ENCODE measurements around the gene MOB1A.
"Not testable (repeated sequence)": the region's sequence is repeated elsewhere in the genome, so short reads cannot be mapped to it uniquely, and the experiment has no call there.

Gene MOB1A

DNA sequence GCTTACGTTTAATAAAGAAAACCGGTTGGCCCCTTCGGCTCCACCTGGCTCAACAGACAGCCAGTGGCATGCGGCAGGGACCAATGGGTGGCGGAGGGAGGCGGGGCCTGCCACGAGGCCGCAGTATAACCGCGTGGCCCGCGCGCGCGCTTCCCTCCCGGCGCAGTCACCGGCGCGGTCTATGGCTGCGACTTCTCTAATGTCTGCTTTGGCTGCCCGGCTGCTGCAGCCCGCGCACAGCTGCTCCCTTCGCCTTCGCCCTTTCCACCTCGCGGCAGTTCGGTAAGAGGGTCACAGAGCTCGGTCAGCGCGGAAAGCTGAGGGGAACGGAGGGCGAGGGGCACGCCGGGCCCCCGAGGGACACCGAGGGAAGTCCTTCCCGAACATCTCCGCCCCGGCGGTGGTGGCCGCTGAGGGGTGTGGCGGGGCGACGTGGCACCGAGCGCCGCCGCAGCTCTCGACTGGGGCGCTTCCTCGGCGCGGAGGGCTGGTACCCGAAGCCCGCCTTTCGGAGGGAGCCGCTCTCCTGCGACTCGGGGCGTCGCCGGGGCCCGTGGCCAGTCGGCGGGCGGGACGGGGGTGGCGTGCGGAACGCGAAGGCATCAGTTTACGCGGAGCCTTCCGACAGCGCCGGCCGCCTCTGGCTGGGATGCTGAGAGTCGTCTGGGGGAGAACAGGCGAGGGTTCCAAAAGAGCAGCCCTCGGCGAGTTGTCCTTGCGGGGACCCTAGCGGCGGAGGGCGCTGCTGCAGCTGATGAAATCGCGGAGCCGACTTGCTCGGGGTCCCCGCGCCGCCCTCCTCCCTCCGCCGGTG is 20.0 kb upstream of the MOB1A start, which contains the start of gene MTHFD2:
Gene MTHFD2 (plus strand): TSS at position 155 of the 814 bp plus-strand sequence. CDS start 27 bp downstream, at position 182.
- ATAC-seq, result peak; percentile 90

DNA sequence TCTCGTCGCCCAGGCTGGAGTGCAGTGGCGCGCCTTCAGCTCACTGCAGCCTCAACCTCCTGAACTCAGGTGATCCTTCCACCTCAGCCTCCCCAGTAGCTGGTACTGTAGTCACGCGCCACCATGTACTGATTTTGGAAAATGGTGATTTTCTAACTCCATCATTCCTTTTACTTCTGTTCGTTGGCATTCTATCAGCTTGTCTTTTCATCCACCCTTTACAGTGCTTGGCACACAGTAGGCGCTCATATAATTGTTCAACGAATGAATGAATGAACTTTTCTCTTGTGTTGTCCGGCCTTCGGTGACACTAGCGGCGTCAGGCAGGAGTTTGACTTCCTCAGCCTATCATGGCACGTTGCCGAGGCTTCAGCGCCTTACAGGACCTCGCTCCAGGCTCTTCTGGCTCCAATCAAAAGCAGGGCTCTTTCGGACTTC is 19.4 kb upstream of the MOB1A start:
- no peak for ATAC-seq

DNA sequence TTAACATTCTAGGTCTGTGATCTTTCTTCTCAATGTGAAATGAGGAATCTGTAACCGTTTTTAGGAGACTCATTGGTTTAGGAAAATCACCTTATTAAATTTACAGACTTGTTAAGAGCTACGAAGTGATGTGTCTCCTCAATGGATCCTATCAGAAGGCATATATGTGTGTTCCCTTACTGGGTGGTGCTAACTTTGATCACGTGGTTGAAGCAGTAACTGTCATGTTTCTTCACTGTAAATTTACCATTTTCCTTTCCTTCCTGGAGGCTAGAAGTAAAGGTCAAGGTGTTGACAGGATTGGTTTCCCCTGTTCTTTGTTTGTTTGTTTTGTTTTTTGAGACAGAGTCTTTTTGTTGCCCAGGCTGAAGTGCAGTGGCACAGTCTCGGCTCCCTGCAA is 18.4 kb upstream of the MOB1A start:
- ATAC-seq, result no peak

DNA sequence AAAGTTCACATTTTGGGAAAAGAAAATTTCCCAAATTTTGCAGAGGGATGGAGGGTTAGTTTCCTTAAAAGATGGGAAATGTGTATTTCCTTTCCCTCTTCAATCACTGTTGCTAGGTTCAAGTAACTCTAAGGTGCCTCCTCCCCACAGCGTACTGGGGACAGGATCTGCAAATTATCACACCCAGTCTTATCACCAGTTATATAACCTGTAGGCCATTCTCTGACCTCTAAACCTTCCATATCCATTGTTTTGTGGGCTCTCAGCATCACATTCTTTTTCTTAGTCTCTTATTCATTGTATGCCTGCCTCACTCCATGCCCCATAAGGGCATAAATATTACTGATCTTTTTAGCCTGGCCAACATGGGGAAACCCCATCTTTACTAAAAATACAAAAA is 16.1 kb upstream of the MOB1A start:
- no peak for ATAC-seq

DNA sequence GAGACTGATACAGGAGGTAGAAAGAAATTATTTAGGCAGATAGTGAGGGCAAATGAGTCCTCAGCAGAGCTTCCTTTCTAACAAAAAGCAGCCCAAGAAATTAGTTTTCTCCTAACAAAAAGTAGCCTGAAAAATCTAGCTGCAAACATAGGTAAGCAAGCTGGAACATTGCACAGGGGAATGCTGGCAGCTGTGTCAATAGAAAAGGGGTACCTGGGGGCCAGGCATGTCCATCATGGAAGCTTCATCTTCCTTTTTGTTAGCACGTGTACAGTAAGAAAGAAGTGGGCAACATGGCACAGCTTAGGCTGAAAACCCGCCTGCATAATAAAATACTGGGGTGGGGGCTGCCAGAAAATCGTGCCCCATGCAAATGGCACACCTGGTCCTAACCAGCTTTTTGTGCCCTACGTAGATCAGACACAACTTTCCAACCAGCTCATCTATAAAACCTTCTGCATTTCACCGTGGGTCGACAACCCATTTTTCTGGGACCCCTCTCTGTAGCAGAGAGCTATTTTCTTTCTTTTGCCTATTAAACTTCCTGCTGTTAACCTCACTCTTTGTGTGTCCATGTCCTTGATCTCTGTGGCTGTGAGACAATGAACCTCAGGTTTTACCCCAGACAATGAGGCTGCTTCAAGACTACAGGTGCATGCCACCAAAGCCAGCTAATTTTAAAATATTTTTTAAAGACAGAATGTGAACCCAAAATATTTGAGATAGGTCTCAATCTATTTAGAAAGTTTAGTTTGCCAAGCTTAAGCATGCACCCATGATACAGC is 13.1 kb upstream of the MOB1A start:
- no peak for ATAC-seq

DNA sequence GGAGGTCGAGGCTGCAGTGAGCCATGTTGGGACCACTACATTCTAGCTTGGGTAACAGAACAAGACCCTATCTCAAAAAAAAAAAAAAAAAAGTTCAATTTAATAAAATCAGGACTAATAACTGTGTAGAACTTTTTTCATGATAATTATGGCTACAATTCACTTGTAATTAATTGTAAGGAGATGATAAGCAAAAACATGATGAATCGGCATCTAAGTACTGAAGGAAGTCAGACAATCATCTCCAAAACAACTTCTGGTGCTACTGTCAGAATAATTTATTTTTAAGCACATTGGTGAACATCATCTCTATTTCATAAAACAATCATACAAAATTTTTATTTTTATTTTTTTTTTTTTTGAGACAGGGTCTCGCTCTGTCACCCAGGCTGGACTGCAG is 10.0 kb upstream of the MOB1A start:
- no peak for ATAC-seq

DNA sequence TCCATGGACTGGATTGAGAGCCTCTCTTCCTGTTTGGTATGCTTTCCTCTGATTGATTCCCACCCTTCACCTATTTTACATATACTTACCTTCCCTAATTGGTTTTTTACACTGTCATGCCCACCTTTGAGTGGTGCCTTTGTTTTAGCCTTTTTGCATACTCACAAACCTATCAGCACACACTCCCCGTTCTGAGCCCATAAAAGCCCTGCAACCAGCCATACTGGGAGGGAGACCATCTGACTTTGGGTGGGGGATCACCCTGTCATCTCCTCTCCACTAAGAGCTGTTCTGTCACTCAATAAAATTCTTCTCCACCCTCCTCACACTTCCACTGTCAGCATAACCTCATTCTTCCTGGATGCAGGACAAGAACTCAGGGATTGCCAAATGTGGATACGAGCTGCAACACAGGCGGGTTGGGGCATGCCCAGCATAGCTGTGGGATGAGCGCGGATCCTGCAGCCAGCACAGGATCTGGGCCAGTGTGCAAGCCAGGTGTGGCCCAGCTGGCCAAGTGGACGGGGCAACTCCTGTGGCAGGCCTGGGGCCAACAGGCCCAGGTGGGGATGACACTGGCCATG is 9.4 kb upstream of the MOB1A start:
- ATAC-seq, result no peak

DNA sequence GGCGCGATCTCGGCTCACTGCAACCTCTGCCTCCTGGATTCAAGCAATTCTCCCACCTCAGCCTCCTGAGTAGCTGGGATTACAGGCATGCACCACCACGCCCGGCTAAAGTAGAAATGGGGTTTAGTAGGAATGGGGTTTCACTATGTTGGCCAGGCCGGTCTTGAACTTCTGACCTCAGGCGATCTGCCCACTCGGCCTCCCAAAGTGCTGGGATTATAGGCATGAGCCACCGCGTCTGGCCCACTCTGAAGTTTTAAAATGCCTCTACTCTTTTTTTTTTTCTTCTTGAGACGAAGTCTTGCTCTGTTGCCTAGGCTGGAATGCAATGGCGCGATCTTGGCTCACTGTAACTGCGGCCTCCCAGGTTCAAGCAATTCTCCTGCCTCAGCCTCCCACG is 8.0 kb upstream of the MOB1A start:
- ATAC-seq, result not testable (repeated sequence)

DNA sequence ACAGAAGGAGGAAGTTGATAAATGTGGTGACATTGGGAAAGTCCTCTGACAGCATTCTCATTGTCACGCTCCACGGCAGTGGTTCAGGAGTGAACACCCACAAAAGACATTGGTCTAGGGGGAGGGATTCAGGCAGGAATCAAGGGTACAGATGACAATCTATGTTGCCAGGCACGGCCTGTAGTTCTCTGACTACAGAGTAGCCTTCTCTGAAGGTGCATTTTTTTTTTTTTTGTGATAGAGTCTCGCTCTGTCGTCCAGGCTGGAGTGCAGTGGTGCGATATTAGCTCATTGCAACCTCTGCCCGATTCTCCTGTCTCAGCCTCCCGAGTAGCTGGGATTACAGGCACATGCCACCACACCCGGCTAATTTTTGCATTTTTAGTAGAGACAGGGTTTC is 7.4 kb upstream of the MOB1A start:
- peak; percentile 79 to 83 for ATAC-seq

DNA sequence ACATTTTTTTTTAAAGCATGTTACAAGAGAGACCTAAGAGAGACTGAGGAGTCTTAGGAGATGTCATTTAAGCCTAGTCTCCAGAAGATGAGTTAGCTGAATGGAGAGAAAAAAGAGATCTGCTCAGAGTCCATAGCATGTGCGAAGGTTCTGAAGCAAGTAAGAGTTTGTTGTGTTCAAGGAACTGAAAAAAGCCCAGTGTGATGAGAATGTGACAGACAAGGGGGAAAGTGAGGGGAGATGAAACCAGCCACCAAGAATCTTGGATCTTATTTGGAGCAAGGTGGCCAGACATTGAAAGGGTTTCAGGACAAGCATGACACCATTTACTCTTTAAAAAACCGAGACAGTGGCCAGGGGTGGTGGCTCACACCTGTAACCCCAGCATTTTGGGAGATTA is 5.2 kb upstream of the MOB1A start:
- ATAC-seq, result no peak

DNA sequence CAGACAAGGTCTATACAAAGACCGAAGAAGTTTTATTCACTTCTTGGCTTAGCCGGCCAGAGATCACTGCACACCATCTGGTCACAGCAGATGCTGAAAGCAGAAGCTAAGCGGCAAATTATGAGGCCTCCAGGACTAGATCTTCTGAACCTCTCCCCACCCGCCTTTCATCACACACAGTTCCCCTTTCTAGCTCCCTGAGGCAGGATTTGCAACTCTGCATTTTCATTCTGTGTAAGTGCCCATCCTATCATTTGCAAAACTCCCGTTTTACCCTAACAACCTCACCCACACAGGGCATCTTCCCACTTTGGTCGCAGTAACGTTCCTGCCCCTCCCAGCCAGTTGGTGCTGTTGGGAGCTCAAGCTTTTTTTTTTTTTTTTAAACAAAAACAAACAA is 3.1 kb upstream of the MOB1A start:
- ATAC-seq, result no peak

DNA sequence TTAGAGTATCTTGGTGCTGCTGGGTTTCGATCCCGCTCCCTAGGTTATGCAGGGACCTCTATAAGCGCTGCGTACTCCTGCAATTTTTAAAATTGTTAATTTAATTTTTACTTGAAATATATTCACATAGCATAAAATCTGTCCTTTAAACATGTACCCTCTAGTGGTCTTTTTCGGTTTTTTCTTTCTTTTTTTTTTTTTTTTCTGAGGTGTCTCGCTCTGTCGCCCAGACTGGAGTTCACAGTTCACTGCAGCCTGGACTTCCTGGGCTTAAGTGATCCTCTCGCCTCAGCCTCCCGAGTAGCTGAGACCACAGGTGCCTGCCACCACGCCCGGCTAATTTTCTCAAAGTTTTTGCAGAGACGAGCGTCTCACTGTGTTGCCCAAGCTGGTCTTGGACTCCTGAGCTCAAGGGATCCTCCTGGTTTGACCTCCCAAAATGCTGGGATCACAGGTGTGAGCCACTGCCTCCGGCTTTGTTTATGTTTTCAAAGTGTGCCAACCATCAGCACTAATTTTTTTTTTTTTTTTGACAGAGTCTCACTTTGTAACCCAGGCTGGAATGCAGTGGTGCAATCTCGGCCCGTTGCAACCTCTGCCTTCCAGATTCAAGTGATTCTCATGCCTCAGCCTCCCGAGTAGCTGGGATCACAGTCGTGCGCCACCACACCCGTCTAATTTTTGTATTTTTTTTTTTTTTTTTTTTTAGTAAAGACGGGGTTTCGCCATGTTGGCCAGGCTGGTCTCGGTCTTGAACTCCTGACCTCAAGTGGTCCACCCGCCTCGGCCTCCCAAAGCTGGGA is 585 bp upstream of the MOB1A start:
- ATAC-seq, result peak; percentile 24 to 27

DNA sequence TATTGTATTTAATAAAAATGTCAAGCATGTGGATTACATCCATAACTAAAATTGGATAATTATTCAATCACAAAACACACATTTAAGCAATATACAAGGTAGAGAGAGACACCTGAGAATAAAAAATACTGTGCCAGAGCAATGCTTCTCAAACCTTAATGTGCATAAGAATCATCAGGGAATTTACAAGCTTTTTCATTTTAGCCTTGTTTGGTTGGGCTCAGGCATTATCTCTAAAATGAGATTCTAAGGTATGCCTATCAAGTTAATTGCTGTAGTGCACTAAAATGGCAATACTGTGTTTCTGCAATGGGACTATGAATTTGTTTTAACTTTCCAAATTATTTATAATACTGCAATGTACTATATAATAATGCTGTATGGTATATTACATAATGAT is 983 bp downstream of the MOB1A start:
- no peak for ATAC-seq

DNA sequence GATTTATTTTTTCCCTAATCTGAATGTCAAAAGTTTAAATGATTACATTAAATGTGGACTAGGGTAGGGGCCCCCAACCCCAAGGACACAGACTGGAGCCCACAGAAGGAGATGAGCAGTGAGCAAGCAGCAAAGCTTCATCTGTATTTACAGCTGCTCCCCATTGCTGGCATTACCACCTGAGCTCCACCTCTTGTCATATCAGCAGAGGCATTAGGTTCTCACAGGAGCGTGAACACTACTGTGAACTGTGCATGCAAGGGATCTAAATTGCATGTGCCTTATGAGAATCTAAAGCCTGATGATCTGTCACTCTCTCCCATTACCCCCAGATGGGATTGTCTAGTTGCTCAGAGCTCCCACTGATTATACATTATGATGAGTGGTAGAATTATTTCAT is 3.8 kb downstream of the MOB1A start:
- ATAC-seq, result no peak

DNA sequence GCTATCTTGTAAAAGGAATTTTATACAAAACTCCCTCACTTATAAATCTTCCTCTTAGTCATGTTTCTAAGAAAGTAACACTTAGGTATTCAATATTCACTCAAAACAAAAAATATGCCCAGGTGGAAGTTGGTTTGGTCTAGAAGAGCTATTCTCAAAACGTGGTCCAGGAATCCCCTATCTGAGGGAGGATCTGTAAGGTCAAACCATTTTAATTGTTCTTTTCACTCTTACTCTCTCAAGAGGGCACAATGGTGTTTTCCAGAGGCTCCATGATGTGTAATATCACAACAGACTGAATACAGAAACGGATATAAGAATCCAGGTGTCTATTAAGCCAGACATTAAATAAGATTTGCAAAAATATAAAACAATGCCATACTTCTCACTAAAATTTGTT is 9.9 kb downstream of the MOB1A start:
- peak; percentile 21 to 55 for ATAC-seq

DNA sequence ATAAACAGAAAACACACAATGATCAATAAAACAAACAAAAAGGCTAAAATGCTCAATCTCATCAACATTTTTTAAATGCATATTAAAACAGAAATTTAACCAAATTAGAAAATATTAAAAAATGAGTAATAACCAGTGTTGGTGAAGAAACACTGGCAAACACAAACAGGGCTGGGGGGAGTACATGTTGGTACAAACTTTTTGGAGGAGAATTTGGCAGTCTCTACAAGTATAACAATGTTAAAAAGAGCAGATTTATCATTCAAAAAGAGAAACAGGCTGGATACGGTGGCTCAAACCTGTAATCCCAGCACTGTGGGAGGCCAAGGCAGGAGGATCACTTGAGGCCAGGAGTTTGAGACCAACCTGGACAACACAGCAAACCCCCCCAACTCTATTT is 13.9 kb downstream of the MOB1A start:
- ATAC-seq, result no peak

DNA sequence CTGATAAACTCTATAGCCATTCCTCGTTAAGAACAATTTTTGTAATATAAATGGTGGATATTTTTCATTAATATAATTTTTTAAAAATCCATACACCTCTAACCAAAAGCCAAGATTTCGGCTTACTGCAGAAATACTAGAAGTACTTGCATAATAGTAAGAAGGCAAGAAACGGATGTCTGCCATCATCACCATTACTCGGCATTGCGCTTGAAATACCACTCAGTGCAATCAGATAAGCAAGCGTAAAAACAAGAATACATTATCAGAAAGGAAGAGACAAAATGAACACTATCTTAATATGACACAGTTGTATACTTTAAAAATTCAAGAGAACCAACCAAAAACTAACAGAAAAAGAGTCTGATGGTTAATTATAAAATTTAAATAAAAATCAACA is 15.7 kb downstream of the MOB1A start:
- no peak for ATAC-seq

DNA sequence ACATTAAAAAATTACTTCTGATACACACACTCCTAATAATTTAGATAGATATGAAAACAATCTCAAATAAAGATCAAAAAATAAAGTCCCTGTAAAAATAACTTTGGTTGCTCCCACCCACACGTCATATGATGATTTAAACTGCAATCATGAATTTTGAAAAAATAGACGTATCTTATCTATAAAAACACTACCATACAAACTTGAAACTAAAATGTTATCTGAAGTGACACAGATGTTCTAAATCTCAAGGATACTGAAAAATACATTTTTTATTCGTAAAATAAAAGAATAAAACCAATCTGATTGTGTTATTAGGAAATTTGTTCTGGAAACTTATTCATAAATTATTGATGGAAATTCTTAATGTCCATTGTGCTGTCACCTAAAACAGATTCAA is 22.8 kb downstream of the MOB1A start:
- no peak for ATAC-seq

DNA sequence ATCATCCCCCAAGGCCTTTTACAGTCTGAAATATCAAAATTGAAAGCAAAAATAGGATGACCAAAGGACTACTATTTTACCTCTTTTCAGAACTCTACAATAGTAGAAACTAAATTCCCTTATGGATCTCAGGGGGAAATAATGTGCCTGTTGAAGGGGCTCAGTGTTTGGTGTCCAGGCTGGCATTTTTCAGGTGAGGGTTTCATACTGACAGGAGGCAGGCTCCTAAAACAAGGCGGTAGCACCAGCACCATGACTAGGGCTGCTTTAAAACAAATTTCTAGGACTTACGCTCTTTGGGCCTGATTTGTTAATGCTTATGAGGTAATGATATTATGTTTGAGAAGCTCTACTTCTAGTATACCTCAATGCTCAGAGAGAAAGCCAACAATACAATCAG is 25.7 kb downstream of the MOB1A start:
- ATAC-seq, result no peak

DNA sequence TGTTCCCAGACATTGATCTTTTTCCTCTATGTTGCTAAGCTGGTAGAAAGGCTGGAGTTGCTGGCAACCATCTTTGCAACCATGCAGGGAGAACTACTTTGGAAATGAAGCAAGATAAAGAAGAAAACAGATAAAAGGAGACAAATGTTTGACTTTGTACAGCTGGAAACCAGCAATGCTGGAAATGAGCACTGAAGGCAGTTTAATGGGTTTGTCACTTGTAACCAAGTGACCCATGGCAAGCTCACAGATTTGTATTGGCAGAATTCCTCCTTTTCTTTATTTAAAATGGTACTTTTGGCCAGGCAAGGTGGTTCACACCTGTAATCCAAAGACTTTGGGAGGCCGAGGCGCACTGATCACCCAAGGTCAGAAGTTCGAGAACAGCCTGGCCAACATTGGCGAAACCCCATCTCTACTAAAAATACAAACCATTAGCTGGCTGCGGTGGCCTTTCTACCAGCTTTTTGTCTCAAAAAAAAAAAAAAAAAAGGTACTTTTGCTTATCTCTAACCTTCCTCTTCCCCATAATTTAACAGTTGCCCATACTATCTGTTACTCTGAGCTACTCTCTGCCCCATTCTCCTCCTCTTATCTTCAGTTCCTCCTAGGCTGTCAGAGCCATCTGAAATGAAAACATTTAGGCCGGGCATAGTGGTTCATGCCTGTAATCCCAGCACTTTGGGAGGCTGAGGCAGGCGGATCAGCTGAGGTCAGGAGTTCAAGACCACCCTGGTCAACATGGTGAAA is 28.9 kb downstream of the MOB1A start:
- ATAC-seq, result no peak

DNA sequence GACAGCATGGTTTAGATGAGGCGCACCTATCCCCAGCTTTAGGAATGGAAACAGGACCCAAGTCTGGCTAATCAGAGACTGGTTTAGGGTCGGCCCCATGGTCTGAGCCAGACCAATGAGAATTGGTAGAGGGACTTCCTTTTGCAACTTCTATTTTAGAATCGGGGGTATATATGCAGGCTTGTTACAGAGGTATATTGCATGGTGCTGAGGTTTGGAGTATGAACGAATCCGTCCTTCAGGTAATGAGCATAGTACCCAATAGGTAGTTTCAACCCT is 29.5 kb downstream of the MOB1A start:
- no peak for ATAC-seq
